ENCODE measurements around the gene TBL1X. TPM values are rescaled to one million over a fixed set of nuclear protein-coding genes. Genes with fewer than 3 reads are reported as not detected.

The TBL1X gene
- total and polyA plus RNA-seq, 12 donors = 5.0 to 256 (median 28.1) TPM

DNA sequence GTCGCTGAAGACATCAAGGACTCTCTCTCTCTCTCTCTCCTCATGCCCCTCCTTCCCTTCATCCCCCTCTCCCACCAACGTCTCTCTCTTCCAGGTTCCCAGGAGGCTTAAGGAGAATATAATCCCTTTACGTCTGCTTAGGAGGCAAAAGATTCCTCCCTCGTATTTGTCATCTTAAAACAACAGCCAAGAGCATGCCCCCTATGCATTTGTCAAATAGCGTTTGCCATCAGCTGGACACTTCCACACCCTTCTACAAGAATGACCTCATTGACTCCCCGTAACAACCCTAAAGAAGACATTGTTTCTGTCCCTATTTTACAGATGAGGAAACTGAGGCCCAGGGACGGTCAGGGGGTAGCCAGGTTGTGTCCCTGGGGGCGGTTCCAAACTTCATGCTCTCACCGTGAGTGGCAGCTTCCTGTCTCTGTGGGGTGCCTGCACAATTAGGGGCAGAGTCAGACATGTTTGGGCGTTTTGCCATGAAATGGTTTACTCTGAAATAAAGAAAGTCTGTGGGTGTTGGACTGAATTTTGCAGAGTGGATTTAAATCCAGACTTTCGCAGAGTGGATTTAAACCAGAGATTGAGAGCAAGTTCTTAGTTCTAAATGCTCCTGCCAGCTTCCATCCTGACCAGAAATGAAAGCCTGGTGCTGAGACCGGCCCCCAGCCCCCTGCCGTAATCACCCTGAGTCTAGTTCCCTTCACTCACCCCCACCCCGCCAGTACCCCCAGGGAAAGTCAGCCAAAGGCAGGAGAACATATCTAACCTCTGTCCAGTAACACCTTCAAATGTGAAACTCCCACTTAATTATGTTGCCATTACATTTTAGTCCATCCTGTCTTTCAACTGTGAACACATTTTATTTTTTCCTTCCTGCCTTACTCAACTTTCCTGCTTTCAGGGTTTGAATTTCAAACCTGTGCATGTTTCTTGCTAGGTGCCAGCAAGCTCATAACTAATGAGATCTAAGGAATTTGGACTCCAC is 44.3 kb upstream of the TBL1X start:
- no peak overlapping the region for H3K27ac ChIP-seq
- no peaks in the 10 kb centered on the region for H3K36me3 ChIP-seq (replicated peaks in 1 of 2)
- H3K4me3 ChIP-seq = no peak overlapping the region
- intact Hi-C loops (cut with DNase I) = no loop called here
- DNase-seq = no peak
- WGBS, 4 donors = 53 to 67% (median 61%) methylated on average over 6 to 14 of the region's 14 CpGs
- no peaks in the 10 kb centered on the region for H3K9me3 ChIP-seq (replicated peaks in 1 of 3)
- no peak for TF ChIP-seq CTCF (IDR thresholded peaks at IDR 0.05)
- TF ChIP-seq POLR2A (IDR thresholded peaks at IDR 0.05) = no peak
- H3K27me3 ChIP-seq = peaks cover 4% of the 10 kb centered on the region
- no peaks in the 10 kb centered on the region for H3K4me1 ChIP-seq (replicated peaks in 1 of 2)

- peak; percentile 19 to 69 (median 56) for DNase-seq
- Histone ChIP-seq H3K27ac (no peak overlapping the region), H3K36me3 (replicated peaks in 1 of 2) (no peaks in the 10 kb centered on the region), H3K9me3 (replicated peaks in 1 of 3) (no peaks in the 10 kb centered on the region), H3K4me1 (replicated peaks in 1 of 2) (no peaks in the 10 kb centered on the region), H3K27me3 (no peaks in the 10 kb centered on the region), H3K4me3 (no peak overlapping the region)
- WGBS, 4 donors = 55 to 77% (median 66%) methylated on average over 4 to 12 of the region's 12 CpGs
- intact Hi-C loops (cut with DNase I) = no loop called here
- no peak for TF ChIP-seq CTCF (IDR thresholded peaks at IDR 0.05)
- TF ChIP-seq POLR2A (IDR thresholded peaks at IDR 0.05) = no peak
These were observed 35.1 kb upstream of the TBL1X start for GRCh38 chrX:9429767-9430166.

DNA sequence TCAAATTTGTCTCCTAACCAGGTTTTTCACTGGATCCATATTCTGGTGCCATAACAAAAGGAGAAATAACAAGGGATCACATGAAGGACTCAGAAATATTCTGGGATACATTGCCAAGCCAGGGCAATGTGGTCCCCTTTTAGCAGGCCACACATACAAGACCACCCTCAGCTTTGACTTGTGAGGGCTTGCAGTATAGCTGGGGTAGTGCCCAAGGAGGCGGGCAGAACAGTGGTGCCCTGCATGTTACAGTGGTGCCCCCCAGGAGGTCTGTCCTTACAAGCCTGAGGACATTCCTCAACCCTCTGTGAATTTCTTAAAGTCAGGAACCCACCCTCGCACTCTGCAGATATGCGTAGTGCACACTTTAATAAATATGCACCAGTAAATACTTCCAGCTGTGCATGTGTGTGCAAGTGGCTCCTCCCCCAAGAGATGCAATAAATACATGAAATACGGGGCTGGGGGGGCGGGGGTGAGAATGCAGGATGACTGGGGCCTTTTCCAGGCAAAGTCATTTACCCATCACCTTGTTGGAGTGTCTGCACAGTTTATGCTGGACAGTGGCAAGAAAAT is 34.4 kb upstream of the TBL1X start:
- Histone ChIP-seq H3K4me3 (no peak overlapping the region), H3K9me3 (replicated peaks in 1 of 3) (no peaks in the 10 kb centered on the region), H3K4me1 (replicated peaks in 1 of 2) (no peaks in the 10 kb centered on the region), H3K27me3 (no peaks in the 10 kb centered on the region), H3K27ac (no peak overlapping the region), H3K36me3 (replicated peaks in 1 of 2) (no peaks in the 10 kb centered on the region)
- TF ChIP-seq POLR2A (IDR thresholded peaks at IDR 0.05) (no peak), CTCF (IDR thresholded peaks at IDR 0.05) (no peak)
- intact Hi-C loops (cut with DNase I) = no loop called here
- WGBS, 4 donors = 74 to 86% (median 77%) methylated on average over 5 of the region's 5 CpGs; no CpG with 5 or more reads in 1 of the 4 donors
- DNase-seq = no peak

GRCh38 chrX:9431281-9431680 is 33.6 kb upstream of the TBL1X start:
- Histone ChIP-seq H3K4me1 (replicated peaks in 1 of 2) (no peaks in the 10 kb centered on the region), H3K9me3 (replicated peaks in 1 of 3) (no peaks in the 10 kb centered on the region), H3K27me3 (no peaks in the 10 kb centered on the region), H3K4me3 (no peak overlapping the region), H3K36me3 (replicated peaks in 1 of 2) (no peaks in the 10 kb centered on the region), H3K27ac (no peak overlapping the region)
- intact Hi-C loops (cut with DNase I) = no loop called here
- TF ChIP-seq POLR2A (IDR thresholded peaks at IDR 0.05) (no peak), CTCF (IDR thresholded peaks at IDR 0.05) (no peak)
- 84 to 98% (median 92%) methylated on average over 4 of the region's 4 CpGs for WGBS, 4 donors
- DNase-seq = no peak

All from adrenal gland (tissue), 12 donors.